Effector memory CD4-positive, alpha-beta T cell (primary cell): Measurements from ENCODE around the gene TEDC2.

Experiments used
- DNase-seq, 3 donors: peaks; one replicate each; pipeline ENCODE4 v3.0.0-alpha.2; 2020
- H3K27ac ChIP-seq: 2 replicates; pipeline ENCODE4 v1.7.0; 2013; ENCODE audit warnings: mild to moderate bottlenecking, low read length, moderate library complexity; ENCODE audit not compliant: insufficient read depth, poor library complexity, severe bottlenecking
- H3K27me3 ChIP-seq: replicated peaks from 2 replicates; pipeline ENCODE4 v1.7.0; 2013; ENCODE audit warnings: mild to moderate bottlenecking, low read length; ENCODE audit not compliant: insufficient read depth, control insufficient read depth, poor library complexity, severe bottlenecking
- H3K36me3 ChIP-seq: 2 replicates; pipeline ENCODE4 v1.7.0; 2013; ENCODE audit warnings: mild to moderate bottlenecking, low read length, moderate library complexity; ENCODE audit not compliant: control insufficient read depth, insufficient read depth
- H3K4me1 ChIP-seq: 2 replicates; pipeline ENCODE4 v1.7.0; 2013; ENCODE audit warnings: low read length, mild to moderate bottlenecking; ENCODE audit not compliant: control insufficient read depth, insufficient read depth, poor library complexity, severe bottlenecking
- H3K4me3 ChIP-seq: 2 replicates; pipeline ENCODE4 v1.7.0; 2013; ENCODE audit warnings: low read length, low read depth, mild to moderate bottlenecking; ENCODE audit not compliant: insufficient read depth, poor library complexity, severe bottlenecking
- H3K9me3 ChIP-seq: 2 replicates; pipeline ENCODE4 v1.7.0; 2013; ENCODE audit warnings: mild to moderate bottlenecking, low read length, moderate library complexity; ENCODE audit not compliant: control insufficient read depth

The TEDC2 gene

GRCh38 chr16:2484898-2485508, 25.1 kb downstream of the TEDC2 start:
- no peak overlapping the region for H3K4me3 ChIP-seq
- H3K4me1 ChIP-seq = peaks cover 10% of the 10 kb centered on the region
- DNase-seq = no peak
- H3K27ac ChIP-seq = no peak overlapping the region
- H3K36me3 ChIP-seq = no peaks in the 10 kb centered on the region
- no peaks in the 10 kb centered on the region for H3K9me3 ChIP-seq
- H3K27me3 ChIP-seq = no peaks in the 10 kb centered on the region

DNA sequence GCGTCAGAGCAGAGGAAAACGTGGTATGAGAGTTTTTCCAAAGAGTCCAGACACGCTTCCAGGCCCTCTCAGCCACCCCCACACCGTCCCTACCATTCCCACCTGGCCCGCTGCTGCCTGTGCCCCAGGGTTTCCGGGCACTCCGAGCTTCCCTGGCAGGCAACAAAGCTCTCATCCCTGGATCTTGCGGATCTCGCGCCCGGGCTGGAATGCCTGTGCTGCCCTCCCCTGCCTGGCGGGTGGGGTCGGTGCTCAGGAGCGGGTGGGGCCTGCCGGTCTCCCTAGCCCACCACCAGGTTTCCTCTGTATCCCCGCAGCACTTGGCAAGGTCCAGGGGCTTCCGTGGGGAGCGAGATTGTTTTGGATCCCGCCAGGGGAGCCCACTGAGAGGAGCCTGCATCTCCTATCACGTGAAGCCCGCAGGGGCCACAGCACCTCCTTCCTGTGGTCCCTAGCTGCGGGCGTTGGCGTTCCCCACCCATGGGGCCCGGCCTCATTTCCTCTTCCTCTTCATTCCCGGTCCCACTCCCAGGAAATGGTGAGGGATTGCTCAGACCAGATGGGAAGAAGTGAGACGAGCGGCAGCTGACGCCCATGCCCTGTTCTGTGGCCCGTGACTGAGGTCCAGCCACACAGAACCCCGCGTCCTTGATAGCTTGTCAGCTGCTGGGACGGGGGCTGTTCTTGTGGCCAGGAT, 26.1 kb downstream of the TEDC2 start:
- Histone ChIP-seq H3K27ac (no peak overlapping the region), H3K4me1 (peaks cover 10% of the 10 kb centered on the region)
- no peak for DNase-seq

DNA sequence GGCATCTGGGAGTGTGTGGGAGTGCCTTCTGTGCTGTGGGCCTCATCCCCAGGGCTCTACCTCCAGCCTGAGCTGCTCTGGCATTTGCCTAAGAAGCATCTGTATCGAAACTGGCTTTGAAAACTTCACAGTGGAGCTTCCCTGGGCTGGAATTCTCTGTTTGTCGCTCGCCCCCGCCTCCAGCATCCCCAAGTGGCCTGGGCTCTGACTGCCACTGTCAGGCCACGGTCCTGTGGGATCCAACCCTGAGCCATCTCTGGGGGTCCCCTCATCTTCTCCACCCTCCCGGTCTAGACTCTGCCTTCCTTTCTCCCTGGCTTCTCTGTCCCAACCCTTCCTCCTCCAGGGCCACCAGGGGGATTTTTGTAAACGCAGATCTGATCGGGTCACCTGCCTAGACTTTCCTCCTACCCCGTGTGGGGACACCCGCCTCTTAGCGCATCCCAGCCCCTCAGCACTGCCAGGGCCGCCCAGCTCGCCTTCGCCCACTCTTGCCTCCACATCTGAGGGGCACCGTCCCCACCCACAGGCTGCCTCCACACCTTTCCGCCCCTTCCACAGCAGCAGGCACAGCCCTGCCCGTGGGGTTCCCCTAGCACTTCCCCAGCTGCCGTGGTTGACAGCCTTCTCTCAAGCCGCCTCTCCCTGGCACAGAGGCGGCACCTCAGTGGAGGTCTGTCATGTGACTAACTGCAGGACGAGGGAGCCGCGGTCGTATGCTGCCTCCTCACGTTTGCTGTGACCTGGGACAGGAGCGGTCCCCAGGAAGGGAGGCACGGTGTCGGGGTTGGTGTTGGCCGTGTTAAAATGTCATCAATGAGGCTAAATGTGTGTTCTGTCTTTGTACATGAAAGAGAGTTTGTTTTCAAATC, 27.0 kb downstream of the TEDC2 start:
- H3K36me3 ChIP-seq = no peaks in the 10 kb centered on the region
- no peaks in the 10 kb centered on the region for H3K9me3 ChIP-seq
- H3K4me1 ChIP-seq = peaks cover 10% of the 10 kb centered on the region
- no peak overlapping the region for H3K27ac ChIP-seq
- DNase-seq = peak; percentile 63 to 68 (median 65)
- H3K27me3 ChIP-seq = no peaks in the 10 kb centered on the region
- H3K4me3 ChIP-seq = peak overlapping the region; percentile 6

More for the DNA sequence above, 26.1 kb downstream of the TEDC2 start:
- H3K27me3 ChIP-seq = no peaks in the 10 kb centered on the region
- no peaks in the 10 kb centered on the region for H3K9me3 ChIP-seq
- H3K36me3 ChIP-seq = no peaks in the 10 kb centered on the region
- H3K4me3 ChIP-seq = no peak overlapping the region

DNA sequence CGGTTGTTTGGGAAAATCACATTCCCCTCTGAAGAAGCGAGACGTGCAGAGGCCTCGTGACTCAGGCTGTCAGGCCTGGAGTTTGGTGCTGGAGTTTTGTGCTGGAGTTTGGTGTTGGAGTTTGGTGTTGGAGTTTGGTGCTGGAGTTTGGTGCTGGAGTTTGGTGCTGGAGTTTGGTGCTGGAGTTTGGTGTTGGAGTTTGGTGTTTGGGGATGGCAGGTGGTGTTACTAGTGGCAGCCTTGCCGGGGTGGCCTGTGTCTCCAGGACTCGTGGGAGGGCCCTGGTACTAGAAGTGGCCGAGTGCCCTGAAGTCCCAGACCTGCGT, 27.6 kb downstream of the TEDC2 start:
- H3K36me3 ChIP-seq = no peaks in the 10 kb centered on the region
- H3K4me1 ChIP-seq = peaks cover 10% of the 10 kb centered on the region
- H3K4me3 ChIP-seq = no peak overlapping the region
- DNase-seq = no peak
- H3K9me3 ChIP-seq = no peaks in the 10 kb centered on the region
- no peaks in the 10 kb centered on the region for H3K27me3 ChIP-seq
- no peak overlapping the region for H3K27ac ChIP-seq

GRCh38 chr16:2487903-2488531, 28.1 kb downstream of the TEDC2 start:
- no peaks in the 10 kb centered on the region for H3K36me3 ChIP-seq
- H3K9me3 ChIP-seq = no peaks in the 10 kb centered on the region
- no peak overlapping the region for H3K27ac ChIP-seq
- no peak overlapping the region for H3K4me3 ChIP-seq
- DNase-seq = no peak
- H3K27me3 ChIP-seq = no peaks in the 10 kb centered on the region
- peaks cover 10% of the 10 kb centered on the region for H3K4me1 ChIP-seq

DNA sequence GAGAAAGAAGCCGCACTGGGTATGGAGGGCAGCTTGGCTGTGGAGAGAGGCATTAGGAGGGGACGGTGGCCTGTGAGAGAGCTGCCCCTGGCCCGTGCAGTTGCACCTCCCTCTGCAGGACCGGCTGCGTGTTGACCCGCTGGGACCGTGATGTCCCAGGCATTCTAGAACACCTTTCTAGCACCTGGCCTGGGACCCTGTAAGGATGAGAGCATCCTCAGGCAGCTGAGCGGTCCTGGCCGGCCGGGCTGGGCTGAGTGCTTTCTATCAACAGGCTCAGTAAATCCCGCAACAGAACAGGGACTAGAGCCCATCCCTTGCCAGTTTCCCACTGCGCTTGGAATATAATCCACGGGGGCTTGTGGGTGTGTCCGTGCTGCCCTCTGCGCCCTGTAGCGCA, 29.7 kb downstream of the TEDC2 start:
- H3K9me3 ChIP-seq = no peaks in the 10 kb centered on the region
- no peaks in the 10 kb centered on the region for H3K36me3 ChIP-seq
- no peaks in the 10 kb centered on the region for H3K27me3 ChIP-seq
- no peak for DNase-seq
- H3K27ac ChIP-seq = no peak overlapping the region
- H3K4me3 ChIP-seq = no peak overlapping the region
- H3K4me1 ChIP-seq = peaks cover 10% of the 10 kb centered on the region

DNA sequence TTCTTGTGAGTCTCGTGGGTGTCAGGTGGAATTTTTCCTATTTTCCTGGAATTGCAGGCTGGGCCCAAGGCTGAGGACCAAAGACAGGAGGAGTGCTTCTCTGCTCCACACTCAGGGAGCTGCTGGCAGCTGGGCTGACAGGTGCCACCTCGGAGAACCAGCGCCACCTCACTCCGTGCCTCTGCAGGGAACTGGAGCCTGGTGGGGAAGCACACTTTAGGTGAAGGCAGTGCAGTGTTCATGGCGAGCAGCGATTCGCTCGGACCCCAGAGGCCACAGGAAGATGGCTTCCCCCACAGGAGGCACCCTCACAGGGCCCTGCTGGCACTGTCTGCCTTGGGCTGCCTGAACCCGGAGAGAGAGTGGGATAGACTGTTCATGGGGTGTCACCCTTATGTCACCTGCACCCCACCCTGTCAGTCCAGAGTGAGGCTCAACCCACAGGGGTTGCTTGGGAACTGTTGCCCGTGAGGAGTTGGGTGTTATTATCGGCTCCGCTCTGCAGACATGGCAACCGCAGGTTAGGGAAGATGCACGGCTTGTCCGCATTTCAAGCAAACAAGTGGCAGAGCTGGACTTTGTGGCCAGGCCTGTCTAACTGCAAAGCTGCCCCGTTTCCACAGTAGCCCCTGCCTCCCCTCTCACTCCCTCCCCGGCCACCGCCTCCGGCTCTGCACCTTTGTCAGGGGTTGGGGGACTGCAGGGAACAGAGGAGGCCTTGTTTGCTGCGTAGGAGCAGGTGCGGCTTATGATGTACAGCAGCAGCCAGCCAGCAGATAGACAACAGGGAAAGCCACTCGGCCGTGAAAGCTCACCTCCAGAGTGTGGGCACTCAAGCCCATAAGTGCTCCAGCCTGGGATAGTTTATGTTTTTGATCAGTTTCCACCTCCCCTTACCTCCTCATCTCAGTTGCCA, 30.5 kb downstream of the TEDC2 start:
- Histone ChIP-seq H3K27ac (no peak overlapping the region), H3K4me1 (peaks cover 10% of the 10 kb centered on the region), H3K9me3 (no peaks in the 10 kb centered on the region), H3K4me3 (no peak overlapping the region), H3K36me3 (no peaks in the 10 kb centered on the region), H3K27me3 (no peaks in the 10 kb centered on the region)
- no peak for DNase-seq

- H3K27ac ChIP-seq = no peak overlapping the region
- H3K4me1 ChIP-seq = peaks cover 1% of the 10 kb centered on the region
- no peak overlapping the region for H3K4me3 ChIP-seq
- H3K36me3 ChIP-seq = peaks cover 5% of the 10 kb centered on the region
- no peak for DNase-seq
- no peaks in the 10 kb centered on the region for H3K9me3 ChIP-seq
- no peaks in the 10 kb centered on the region for H3K27me3 ChIP-seq
Observed at GRCh38 chr16:2492292-2492691, 32.4 kb downstream of the TEDC2 start.

DNA sequence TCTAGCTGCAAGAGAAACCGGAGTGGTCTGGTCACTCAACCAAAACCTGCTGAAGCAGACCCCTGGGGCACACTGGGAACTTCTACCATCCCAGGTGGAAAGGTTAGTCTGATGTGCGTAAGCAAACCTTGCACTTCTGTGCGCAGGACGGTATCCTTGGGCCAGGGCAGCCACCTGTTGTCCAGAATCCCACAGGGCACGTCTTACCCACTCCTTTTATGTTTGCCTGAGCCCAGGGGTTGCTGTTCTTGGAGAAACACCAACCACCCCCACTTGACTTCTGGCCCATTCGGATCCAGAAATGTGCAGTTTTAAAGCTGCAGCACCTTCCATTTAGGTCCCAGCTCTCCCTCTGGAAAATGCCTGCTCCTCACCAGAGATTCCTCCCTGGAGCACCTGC, 33.7 kb downstream of the TEDC2 start:
- no peak overlapping the region for H3K27ac ChIP-seq
- no peak overlapping the region for H3K4me3 ChIP-seq
- no peaks in the 10 kb centered on the region for H3K9me3 ChIP-seq
- no peak for DNase-seq
- no peaks in the 10 kb centered on the region for H3K27me3 ChIP-seq
- H3K36me3 ChIP-seq = peaks cover 5% of the 10 kb centered on the region
- H3K4me1 ChIP-seq = no peaks in the 10 kb centered on the region
